Stimulated activated CD8-positive, alpha-beta memory T cell treated with anti-CD3 and anti-CD28 coated beads, Interleukin-4, amount 100 ng/mL, for 24 hours (primary cell): ENCODE results near the gene ANKRD22.
"Not testable (repeated sequence)": the region's sequence is repeated elsewhere in the genome, so short reads cannot be mapped to it uniquely, and the experiment has no call there.

Experiments used
- DNase-seq: peaks from one replicate; pipeline ENCODE4 v3.0.0-alpha.2; 2020; ENCODE audit warnings: low read depth

The ANKRD22 gene

DNA sequence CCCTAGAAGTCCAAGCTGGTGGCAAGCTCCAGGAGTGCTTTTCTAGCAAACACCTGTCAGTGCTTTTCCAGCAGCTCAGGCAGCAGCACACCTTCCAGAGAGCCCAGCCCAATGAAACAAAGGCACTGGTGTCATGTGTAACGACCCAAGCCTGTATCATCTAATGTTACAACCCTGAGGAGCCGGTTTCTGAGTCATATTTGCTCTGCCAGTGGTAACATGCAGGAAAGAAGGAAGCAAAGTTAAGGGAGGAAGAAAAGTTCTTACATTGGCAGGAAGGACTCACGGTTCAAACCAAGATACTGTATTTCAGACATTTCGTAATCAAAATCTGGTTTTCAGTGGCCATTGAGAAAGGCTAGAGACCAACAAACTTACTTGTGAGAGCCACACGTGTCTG, at the start of gene ANKRD22:
Gene ANKRD22, minus strand, starts transcription at position 139 of the 400 bp plus-strand sequence. CDS start 237 bp downstream, outside the sequence.
- DNase-seq, result no peak

DNA sequence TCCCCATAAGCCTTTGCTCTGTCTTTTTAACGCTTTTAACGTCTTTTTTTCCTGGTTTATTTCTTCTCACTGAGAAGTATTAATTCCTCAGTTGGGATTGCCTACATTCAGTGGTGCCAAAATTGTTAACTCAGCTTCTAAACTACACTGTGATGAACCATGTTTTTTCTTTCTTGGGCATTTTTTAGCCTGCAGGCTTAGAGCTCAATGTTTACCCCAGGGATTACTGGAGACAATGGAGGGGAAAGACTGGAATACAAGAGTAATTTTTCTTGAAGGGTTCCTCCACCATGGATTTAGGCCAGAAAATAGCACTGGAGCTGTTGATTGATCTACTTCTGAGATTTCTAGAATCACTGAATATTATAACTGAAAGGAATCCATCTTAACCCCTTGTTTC, 48.2 kb upstream of the ANKRD22 start:
- no peak for DNase-seq

DNA sequence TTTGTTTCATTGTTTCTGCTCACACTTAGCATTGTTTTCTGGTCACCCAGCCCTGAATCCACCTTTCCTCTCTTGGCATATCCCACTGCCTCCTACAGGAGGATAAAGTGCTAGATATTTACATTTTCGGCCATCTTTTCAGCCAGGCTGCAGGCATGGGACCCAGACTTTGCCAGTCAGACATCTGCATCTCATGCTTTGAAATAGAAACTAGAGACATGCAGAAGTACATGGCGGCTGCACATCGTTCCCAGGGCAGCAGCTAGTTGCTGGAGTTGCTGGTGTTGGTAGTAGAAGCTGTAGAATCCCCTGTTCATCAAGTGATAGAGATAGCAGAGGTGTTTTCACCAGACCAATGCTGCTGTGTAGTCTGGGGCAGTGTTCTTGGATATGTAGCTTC, 47.1 kb upstream of the ANKRD22 start:
- DNase-seq, result no peak

- DNase-seq, result no peak
Measured at GRCh38 chr10:88896994-88897853, 45.6 kb upstream of the ANKRD22 start.

DNA sequence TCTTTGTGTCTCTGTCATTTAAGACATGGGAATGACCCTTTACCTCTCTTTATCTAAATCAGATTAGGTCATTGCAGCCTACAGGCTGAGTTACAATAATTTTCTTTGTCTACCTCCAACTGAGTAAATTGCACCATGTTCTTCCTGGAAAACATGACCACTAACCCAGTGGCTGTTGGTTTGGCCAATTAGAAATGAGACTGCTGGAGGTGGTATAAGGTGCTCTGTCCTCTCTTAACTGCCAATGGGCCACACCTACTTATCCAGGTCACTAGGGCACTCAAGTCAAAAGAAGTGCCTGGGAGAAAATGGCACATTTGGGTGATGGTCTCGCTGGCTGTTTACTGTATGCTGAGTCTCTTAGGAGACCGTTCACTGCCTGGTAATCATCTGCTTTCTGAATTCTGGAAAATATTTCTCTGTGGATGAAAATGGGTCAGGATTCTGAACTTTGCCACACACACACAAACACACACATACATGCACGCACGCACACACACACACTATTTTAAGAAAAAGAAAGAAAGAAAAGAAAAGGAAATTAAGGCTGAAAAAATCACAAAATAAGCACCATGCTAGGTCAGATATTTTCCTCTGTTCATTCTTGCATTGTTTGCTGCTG, 44.8 kb upstream of the ANKRD22 start:
- DNase-seq, result no peak

GRCh38 chr10:88895250-88895649, 43.6 kb upstream of the ANKRD22 start:
- DNase-seq, result no peak

DNA sequence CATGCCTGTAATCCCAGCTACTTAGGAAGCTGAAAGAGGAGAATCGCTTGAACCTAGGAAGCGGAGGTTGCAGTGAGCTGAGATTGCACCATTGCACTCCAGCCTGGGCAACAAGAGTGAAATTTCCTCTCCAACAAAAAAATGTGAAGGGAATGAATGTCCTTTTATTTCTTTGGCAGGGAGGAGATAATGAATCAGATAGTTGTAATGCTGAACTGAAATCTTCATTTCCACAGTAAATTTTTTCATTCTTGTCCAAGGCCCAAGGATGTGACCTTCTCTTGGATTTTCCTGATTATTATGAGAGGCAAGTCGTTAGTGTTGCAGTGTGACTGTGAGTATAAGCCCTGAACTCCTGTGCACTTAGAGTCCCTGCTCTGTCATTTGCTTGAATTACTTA, 42.0 kb upstream of the ANKRD22 start:
- DNase-seq, result no peak

- DNase-seq, result no peak
Measured at GRCh38 chr10:88892222-88892967, 40.8 kb upstream of the ANKRD22 start.

DNA sequence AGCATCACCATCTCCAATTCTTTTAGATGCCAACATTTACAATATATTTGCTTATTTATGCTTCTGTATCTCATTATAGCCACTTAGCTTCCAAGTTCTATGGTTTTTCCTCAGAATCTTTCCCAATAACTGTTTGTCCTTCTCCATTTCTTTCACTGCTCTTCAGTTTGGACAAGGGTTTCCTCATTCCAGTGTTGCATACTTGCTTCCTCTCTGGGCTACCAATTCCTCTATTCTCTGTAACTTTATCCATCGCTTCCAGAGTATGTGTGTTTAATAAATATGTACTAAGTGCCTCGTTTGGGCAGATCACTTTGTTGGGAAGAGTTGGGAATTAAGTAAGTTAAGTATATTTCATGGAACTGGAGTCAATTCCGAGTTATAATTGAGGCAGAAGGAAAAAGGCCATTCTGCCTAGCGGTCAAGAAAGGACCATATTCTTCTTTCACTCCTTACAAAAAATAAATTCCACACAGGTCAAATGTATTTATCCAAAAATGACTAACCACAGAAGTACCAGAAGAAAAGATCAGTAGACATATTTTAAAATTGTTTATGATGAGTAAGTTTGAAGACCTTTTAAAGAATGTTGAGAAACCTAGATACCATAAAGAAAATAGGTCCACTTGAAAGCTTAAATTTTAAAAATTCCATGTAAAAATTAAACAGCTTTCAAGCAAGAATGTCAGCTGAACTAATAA, 39.2 kb upstream of the ANKRD22 start:
- no peak for DNase-seq

GRCh38 chr10:88889559-88890337, 38.1 kb upstream of the ANKRD22 start:
- no peak for DNase-seq

GRCh38 chr10:88888810-88889445, 37.3 kb upstream of the ANKRD22 start:
- no peak for DNase-seq

- no peak for DNase-seq
Measured at GRCh38 chr10:88886557-88886956, 34.9 kb upstream of the ANKRD22 start.

- DNase-seq, result no peak
Measured at GRCh38 chr10:88883448-88883809, 31.8 kb upstream of the ANKRD22 start.

- DNase-seq, result not testable (repeated sequence)
Measured at GRCh38 chr10:88882646-88883447, 31.2 kb upstream of the ANKRD22 start.

GRCh38 chr10:88881922-88882645, 30.4 kb upstream of the ANKRD22 start:
- DNase-seq, result no peak

DNA sequence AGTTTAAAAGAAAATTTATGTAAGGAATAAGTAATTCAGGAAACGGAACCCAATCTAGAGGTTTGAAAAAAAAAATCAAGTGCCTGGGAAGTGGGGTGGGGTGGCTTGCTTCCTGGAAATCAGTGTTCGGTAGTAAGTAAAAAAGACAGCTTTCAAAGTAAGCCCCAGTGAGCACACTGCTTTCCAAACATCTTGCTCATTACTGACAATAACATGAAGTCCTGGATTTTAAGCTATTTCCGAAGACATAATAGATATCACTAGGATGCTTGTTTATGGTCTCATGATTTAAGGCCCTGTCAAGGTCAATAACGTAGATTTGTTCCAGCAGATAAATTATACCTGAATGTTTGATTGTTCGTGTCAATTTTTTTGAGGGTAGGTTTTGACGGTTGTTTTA, 29.7 kb upstream of the ANKRD22 start:
- DNase-seq, result no peak

- peak; percentile 47 for DNase-seq
Measured at GRCh38 chr10:88880282-88881076, 28.8 kb upstream of the ANKRD22 start.

- peak; percentile 64 for DNase-seq
Measured at GRCh38 chr10:88879534-88880281, 28.1 kb upstream of the ANKRD22 start, which contains the start of gene STAMBPL1. TSS of gene STAMBPL1 (plus strand) at chr10:88880245. CDS start at chr10:88901709, 21,464 bp downstream.
